ENCODE results near the gene CADPS.

CADPS gene

DNA sequence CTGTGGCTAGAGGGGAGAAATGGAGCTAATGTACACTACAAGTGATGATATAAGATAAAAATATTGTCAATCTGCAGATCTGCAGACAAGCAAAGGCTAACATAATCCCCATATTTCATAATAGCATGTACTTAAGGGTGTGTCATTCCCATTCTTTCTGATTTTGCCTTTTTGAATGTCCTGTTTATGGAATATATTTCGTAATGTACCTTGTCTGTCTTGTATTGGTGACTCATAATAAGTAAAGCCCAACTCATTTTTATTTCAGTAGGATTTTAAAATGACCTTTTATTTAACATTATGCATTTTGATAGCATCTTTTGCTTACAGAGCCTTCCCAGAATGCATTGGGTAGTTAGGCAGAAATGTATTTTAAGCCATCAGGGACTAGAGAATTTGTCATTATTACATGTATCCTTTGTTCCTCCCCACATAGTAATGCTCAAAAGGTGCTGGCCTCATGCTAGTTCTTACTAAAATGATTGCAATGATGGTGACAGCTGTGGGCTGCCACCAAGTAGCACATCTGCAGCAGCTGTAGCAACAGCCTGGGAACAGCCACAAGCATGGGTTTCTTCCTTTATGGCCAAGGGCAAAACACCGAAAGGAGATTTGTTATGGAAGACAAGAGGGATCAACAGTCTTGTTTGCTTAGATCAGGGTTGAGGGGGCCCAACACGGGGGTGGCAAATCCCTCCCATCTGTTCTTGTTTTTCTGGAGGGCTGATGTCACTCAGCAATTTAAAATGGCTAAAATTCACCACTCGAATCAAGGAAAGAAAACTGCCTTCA lies 188.5 kb downstream of the CADPS start:
- DNase-seq (ENCODE audit: low spot score), result no peak

DNA sequence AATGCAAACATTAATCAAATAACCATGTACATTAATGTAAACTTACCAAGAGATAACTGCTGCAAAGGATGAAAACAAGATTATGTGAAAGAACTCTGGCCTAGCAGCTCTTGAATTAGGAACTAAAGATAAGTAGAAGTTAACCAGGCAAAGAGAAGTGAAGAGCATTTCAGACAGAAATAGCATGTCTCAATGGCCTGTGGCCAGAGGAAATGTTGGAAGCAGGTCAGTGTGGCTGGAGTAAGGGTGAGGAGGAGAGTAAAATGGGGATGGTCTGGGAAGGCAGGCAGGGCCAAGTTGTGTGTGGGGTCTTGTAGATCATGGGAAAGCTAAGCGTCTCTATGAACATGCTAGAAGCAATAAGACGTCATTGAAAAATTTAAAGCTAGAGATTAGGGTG lies 192.4 kb downstream of the CADPS start:
- no peak for DNase-seq (ENCODE audit: low spot score)

DNA sequence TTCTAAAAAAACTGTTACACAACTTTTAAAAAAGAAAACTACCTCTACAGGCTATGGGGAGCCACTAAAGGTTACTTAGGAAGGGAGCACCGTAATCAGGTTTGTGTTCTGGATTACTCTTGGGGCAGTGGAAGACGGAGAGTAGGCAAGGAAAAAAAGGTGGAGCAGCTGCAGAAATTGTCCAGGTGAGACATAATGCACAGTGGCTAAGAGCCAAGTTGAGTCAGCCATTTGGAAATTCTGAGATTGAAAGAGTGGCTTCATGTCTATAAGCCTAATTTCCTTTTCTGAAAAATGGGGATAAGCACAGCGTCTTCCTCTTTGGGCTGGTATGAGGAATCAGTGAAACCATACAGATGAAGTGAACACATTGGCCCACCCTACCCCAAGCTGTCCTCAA lies 195.2 kb downstream of the CADPS start:
- no peak for DNase-seq (ENCODE audit: low spot score)

DNA sequence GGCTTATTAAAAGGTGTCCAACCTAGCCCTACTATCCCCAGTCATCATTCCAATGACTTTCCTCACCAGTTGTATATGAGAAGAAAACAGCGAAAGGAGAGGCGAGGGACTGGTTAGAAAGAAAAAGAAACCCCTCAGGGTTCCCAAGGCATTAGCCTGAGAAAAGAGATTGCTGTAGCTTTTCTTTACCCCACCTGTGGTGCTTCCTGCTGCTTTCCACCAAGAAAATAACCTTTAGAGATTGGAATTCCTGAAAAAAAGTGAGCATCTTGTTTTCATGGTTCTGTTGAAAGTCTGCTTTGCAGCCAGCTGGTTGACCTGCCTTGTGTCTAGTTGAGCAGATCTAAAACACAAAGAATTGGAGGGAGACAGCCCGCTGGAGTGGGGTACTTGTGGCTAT lies 196.4 kb downstream of the CADPS start:
- no peak for DNase-seq (ENCODE audit: low spot score)

DNA sequence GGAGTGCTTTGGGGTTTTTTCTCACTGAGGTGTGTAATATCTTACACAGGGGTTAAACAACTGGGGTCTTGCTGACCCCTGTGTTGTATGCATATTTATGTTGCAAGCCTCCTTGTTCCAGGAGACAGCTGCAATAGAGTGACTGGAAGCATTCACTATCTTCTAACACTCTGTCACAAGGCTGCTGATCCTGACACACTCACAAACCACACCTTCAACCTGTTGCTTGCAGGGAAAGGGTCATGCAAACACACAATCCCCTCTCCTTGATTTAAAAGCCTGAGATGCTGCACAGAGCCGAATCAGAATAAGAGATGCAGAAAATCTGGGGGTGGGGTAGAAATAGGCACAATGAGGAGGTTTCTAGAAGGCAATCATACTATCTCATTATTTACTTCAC lies 197.3 kb downstream of the CADPS start:
- no peak for DNase-seq (ENCODE audit: low spot score)

DNA sequence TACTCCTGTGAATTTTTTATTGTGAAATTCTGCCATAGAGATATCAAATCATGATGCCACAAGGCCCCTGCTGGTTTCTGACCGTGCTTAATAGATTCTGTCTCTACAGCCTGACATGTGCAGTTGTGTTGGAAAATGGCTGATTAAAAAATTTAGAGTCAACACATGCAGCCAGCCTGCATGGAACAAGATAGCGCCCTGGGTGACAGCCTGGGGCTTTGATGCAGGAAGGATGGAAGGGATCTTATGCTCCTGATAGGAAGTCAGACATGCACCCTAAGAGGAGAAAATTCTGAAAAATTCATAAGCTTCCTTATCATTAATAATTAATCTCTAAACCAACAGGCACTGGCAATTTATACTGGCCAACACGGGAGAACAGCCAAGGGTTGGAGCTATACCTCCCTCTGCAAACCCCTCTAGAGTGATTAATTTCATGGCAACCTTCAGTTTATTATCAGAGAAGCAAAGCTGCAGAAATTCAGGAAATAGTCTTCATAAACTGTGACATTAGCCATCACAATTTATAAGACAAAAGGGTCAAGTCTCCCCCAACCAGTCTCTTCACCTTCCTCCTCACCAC lies 198.4 kb downstream of the CADPS start:
- DNase-seq (ENCODE audit: low spot score), result no peak

DNA sequence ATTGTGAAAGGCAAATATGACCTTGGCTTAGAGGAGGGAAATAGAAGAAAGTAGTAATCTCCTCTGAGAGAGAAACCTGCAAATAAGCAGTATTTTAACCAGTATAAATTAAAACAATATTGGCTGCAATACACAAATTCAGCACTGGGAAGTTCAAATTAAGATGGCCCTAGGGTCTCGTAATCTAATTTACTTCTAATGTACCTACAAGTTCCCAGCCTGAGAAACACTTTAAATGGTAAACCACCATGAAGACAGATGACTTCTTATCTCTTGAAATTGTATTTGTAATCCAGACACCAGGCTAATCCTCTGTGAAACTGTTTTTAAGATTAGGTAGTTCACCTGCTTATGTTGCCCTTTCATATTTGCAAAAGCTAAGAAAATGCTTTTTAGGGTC lies 199.7 kb downstream of the CADPS start:
- DNase-seq (ENCODE audit: low spot score), result no peak

DNA sequence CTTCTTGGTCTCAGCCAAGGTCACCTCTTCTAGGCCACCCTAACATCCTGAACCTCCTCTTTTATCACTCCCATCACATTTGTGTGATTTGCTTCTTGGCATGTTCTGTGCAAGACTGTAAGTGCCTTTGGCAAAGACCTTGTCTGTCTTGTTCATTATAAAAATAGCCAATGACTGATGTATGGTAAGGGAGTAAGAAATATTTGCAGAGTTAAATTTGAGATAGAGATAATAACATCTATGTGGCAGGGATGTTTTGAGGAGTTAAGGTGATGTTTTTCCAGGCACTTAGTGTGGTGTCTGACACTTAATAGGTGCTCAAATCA lies 202.3 kb downstream of the CADPS start:
- no peak for DNase-seq (ENCODE audit: low spot score)

DNA sequence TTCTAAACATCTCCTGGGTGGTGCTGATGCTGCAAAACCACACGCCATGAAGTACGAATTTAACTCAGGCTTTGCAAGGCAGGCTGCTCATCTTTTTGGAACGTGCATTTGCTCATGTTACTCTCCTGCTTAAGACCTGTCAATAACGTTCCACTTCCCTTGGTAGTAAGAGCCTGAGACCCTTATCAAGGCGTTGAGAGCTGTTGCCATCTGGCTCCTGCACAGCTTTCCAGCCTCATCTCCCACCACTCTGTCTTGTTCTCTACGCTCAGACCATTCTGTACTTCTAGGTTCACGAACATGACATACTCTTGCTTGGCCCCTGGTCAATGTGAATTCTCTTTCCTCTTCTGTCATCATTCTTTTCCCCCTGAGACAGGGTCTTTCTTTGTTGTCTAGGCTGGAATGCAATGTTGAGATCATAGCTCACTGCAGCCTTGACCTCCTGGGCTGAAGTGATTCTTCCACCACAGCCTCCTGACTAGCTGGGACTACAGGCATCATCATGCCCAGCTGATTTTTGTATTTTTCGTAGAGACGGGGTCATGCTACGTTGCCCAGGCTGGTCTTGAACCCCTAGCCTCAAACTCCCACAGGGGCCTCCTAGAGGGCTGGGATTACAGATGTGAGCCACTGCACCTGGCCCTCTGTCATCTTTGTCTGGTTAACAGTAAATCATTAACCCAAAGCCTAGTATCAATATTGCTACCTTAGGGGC lies 202.8 kb downstream of the CADPS start:
- DNase-seq (ENCODE audit: low spot score), result no peak

DNA sequence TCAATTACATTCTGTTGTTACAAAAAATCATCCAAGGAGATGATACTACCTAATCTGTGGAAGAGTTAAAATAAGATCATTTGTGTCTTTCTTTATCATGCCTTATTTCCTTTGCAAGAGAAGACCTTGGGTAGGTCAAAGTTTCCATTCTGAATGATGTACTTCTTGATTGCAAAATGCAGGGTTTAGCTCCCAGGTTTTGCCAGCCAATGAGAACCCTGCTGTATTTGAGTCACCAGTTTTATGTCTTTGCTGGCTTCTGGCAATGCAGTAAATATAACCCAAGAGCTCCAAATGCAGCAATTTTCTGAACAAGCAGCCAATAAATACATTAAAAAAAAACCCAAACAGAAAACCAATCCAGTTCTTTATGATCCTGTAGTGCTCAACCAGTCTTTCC lies 204.9 kb downstream of the CADPS start:
- DNase-seq (ENCODE audit: low spot score), result no peak

DNA sequence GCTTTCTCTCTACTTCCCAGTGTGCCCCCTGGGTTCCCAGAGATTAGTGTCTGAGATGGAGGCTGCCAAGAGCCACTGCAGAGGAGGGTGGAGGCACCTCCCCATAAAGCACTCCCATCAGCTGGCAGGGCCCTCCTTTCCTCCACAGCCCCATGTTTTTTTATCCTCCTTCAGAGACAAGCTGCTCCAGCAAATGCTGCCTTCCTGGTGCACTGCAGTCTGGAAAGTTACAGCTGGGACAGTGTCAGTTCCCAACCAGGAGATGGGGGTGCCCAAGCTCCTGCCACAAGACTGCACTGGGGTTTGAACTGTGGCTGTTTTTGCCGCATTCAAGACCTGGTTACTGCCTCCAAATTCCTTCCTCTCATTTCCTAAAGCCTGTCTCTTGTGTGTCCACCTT lies 206.1 kb downstream of the CADPS start:
- DNase-seq (ENCODE audit: low spot score), result no peak

DNA sequence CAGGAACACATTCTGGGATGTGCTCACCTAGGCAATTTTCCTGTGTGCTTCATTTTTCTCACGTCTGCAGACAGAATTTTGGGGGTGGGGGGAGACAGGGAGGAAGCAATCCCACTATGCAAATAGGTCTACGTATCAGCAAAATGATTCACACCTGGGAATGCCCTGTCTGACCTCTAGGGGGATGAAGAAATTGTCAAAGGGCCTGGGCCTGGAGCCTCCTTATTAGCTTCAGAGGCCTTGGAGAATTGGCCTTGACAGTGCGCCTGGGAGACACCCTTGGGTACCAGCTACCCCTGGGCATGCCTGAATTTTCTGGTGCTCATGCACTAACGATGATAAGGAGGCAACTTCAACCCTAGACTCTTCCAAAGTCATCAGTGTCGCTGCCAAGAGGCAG lies 207.5 kb downstream of the CADPS start:
- no peak for DNase-seq (ENCODE audit: low spot score)

DNA sequence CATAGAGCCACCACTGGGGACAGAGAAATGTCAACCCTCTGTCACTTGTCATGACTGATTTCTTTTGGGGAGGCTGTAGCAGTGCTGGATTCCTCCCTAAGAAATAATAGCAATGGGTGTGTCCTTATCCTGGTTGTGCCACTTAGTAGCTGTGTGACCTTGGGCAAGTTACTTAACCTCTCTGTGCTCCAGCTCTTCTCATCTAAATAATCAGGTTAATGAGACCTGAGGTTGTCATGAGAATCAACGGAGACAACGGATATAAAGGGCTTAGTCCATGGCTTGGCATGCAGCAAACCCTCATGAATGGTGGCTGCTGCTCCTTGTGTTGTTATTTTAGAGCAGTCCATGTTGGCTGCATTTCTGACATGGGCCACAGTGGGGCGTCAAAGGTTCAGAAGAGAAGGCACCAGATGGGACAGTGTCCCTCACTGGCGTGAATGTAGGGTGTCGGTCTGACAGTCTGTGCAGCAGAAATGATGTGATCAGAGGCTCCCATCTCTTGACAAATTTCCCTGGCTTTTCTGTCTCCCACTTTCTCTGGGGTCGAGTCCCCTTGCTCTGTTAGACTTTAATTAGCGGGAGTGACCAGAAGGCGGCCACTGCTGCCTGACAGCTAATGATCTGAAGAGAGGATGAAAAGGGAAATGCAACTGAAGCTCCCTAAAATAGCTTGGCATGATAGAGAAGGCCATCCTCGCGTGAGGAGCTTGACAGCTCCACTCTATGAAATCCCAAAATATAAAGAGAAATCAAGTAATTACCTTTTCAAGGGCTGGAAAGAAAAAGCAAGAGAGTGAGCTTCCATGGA lies 209.4 kb downstream of the CADPS start:
- DNase-seq (ENCODE audit: low spot score), result no peak

DNA sequence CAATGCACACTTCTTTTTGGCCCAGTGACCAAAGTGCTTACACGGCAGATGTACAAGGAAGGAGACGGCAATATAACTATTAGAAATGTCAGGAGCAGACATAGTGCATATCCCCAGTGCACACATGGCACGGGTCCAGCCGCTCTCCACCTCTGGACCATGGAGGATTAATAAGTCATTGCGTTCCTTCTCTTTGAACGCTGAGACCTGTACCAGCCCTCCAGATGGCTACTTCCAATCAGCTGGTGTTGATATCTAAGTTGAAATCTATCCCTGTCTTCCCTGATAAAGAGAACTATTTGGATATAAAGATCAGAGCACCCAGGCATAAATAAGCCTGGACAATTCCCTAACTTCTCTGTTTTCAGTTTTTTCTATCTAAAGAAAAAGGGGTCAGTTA lies 212.5 kb downstream of the CADPS start:
- no peak for DNase-seq (ENCODE audit: low spot score)

DNA sequence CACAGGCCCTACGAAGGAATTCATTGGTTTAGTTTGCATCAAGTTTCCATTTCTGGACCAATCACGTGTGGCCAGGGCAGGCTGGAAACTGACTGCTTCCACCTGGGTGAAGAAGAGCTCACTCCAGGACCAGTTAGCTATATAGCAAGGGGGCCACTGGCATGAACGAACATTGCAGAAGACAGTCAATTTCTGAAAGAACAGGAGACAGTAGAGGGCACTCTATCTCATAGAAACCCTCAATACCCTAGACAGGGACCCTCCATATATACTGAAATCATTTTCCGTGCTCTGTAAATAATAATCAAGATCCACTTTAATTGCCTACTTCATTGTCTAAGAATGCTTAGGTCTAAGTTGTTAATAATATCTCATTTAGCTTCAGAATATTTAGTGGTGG lies 215.6 kb downstream of the CADPS start:
- DNase-seq (ENCODE audit: low spot score), result no peak

DNA sequence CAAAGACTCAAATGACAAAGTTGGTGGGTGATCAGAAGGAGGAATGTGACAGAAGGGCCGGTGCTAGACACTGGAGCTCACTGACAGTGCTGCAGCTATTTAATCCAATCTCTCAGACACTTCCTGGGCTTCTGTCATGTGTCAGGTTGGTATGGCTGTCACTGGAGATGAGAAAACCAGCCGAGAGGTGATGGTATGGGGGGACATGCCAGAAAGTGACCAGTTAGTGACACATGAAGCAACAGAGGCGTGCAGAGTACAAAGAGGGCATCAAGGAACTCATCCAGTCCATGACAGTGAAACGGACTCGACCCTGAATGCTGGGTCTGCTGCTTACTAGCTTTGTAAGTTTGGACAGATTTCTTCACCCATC lies 219.5 kb downstream of the CADPS start:
- DNase-seq (ENCODE audit: low spot score), result no peak

DNA sequence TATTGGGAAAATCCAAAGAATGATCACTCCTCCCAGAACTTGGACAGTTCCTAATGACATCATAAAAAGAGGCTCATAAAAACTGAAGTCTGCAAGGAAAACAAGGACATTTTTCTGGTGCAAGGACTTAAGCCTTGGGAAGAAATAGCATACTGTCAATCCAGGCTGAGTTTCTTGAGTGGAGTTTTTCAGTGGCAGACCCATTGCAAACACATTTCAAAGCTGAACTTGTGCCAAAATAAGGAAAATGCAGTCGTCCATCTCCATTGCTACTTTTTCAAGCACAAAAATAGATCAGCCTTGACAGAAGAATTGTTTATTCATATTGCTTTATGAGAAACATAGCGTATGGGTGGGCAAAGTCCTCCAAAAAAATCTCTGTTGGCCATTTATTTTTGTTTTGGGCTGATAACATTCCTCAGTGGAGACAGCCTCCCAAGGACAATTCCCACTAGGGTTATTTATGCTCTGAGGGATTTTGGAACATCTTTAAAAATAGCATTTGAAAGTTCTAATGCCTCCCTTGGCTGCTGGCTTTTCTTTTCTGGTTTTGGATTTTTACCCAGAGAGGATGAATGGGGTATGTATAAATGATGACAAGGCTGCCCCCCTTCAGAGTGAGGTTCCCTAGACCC lies 220.0 kb downstream of the CADPS start:
- DNase-seq (ENCODE audit: low spot score), result no peak

DNA sequence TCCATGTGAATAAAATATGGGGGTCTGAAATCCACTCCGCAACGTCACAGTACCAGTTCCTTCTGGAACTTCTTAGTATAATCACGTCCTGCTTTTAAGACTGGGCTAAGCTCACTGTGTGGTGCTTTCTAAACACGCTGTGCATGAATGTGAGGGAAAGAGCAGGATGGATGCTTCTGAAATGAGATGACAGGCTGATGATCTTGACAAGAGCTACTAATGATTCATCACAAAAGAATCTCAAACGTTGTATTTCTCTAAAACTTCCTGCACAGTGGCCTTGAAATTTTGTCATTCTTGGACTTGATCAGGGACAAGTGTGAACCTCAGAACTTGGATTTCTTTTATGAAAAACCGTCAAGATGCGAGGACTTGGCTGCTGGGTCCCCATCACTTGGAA lies 221.4 kb downstream of the CADPS start:
- no peak for DNase-seq (ENCODE audit: low spot score)

DNA sequence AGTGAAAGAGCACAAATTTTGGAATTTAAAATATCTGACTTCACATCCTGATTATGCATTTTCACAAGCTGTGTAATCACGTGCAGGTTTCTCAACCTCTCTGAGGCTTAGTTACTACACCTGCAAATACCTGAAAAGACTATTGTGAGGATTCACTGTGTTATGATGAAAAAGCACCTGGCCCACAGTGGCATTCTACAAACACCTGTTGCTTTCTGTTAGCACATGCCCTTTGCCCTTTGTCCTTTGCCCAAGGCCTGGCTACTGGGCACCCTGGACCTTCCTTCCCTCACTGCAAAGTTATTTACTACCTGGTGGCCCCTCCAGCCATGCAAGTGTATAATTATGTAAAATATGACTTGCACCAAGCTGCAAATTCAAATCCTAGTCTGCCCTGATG lies 227.5 kb downstream of the CADPS start:
- no peak for DNase-seq (ENCODE audit: low spot score)

DNA sequence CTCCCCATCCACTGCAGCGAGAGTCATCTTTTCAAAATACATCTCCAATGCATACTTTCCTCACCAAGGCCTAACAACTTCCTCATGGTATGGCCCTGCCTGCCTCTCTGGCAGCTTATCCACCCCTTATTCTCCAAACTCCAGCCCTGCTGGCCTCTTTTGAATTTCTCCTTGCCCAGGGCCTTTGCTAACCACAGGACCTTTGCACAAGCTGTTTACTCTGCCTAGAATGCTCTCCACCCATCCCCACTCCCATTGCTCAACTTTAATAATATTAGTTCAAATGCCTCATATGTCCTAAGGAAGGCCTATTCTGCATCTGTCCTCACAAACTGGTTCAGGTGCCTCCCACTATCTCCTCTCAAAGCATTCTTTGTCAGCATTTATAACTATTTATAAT lies 230.7 kb downstream of the CADPS start:
- DNase-seq (ENCODE audit: low spot score), result no peak

DNA sequence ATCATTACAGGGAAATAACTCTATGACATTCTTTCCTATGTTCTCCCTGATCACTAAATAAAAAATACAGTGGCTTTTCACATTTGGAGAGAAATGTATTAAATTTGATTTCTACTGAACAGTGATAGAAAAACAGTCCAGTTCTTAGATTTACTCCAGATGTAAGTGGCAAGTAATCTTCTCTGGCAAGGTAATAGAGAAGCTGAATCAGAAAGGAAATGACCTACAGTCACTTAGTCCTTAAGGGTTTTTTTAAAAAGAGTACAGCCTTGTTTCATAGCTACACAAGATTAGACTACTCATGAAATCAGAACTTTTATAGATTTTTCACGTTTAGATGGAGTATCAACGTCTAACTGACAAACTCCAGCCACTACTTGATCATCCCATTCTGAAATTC lies 236.9 kb downstream of the CADPS start:
- DNase-seq (ENCODE audit: low spot score), result no peak

DNA sequence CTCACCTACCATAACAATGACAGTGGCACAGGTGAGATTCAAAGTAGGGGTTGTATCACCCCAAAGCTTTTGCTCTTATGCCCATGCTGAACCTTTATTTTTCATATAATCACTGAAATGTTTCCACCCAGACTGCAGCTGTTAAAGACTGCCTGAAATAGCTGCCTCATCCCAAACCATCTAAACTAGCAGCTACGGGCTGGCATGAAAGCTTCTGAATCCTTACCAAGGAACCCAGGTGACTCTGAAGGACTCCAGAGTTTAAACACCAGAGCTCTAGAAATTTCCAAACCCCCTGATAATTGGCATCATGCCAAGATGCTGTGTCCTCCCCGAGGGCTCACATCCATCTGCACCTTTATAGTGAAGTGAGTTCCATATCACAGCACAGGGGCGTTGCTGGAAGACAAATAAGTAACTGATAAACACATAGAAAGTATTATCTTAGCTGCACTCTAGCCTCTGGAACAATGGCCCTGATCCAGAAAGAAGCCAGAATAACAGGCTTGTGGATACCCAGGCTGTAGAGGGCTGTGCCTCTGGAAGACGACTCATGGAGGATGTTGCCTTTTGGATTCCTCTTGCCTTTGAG lies 238.9 kb downstream of the CADPS start:
- no peak for DNase-seq (ENCODE audit: low spot score)
